ENCODE measurements around the gene MYH13.
A peak's percentile ranks its signal among the peaks of the same experiment; 100 is the strongest.
"Not testable (repeated sequence)": the region's sequence is repeated elsewhere in the genome, so short reads cannot be mapped to it uniquely, and the experiment has no call there.

MYH13 gene

GRCh38 chr17:10297691-10298090 is 75.1 kb downstream of the MYH13 start:
- no peak for DNase-seq (ENCODE audit: low read depth, low spot score)
- TF ChIP-seq CTCF (IDR thresholded peaks at IDR 0.05; ENCODE audit: low read depth, low read length), result no peak
- H3K4me3 ChIP-seq (ENCODE audit: low read depth, low read length), result no peak overlapping the region
- in situ Hi-C loops (cut with HindIII; ENCODE audit: low sequenced_read_pairs), result no loop called here

- no peak overlapping the region for H3K4me3 ChIP-seq (ENCODE audit: low read depth, low read length)
- peak; percentile 44 for TF ChIP-seq CTCF (IDR thresholded peaks at IDR 0.05; ENCODE audit: low read depth, low read length)
- DNase-seq (ENCODE audit: low read depth, low spot score), result peak; percentile 8
- in situ Hi-C loops (cut with HindIII; ENCODE audit: low sequenced_read_pairs), result no loop called here
These were observed 77.0 kb downstream of the MYH13 start for GRCh38 chr17:10295728-10296343.

- no peak overlapping the region for H3K4me3 ChIP-seq (ENCODE audit: low read depth, low read length)
- DNase-seq (ENCODE audit: low read depth, low spot score), result no peak
- in situ Hi-C loops (cut with HindIII; ENCODE audit: low sequenced_read_pairs), result no loop called here
- no peak for TF ChIP-seq CTCF (IDR thresholded peaks at IDR 0.05; ENCODE audit: low read depth, low read length)
These were observed 78.6 kb downstream of the MYH13 start for GRCh38 chr17:10294180-10294579.

- no peak overlapping the region for H3K4me3 ChIP-seq (ENCODE audit: low read depth, low read length)
- peak; percentile 0 for DNase-seq (ENCODE audit: low read depth, low spot score)
- no peak for TF ChIP-seq CTCF (IDR thresholded peaks at IDR 0.05; ENCODE audit: low read depth, low read length)
- in situ Hi-C loops (cut with HindIII; ENCODE audit: low sequenced_read_pairs), result no loop called here
These were observed 80.5 kb downstream of the MYH13 start for GRCh38 chr17:10292057-10292937.

- not testable (repeated sequence) for DNase-seq (ENCODE audit: low read depth, low spot score)
These were observed 81.2 kb downstream of the MYH13 start for GRCh38 chr17:10291576-10291975.

GRCh38 chr17:10290041-10290440 is 82.8 kb downstream of the MYH13 start:
- in situ Hi-C loops (cut with HindIII; ENCODE audit: low sequenced_read_pairs), result no loop called here
- DNase-seq (ENCODE audit: low read depth, low spot score), result no peak
- no peak for TF ChIP-seq CTCF (IDR thresholded peaks at IDR 0.05; ENCODE audit: low read depth, low read length)
- H3K4me3 ChIP-seq (ENCODE audit: low read depth, low read length), result no peak overlapping the region

More at GRCh38 chr17:10291576-10291975, 81.2 kb downstream of the MYH13 start:
- H3K4me3 ChIP-seq (ENCODE audit: low read depth, low read length); in situ Hi-C loops (cut with HindIII; ENCODE audit: low sequenced_read_pairs): not testable (repeated sequence)

GRCh38 chr17:10286324-10286723 is 86.5 kb downstream of the MYH13 start:
- TF ChIP-seq CTCF (IDR thresholded peaks at IDR 0.05; ENCODE audit: low read depth, low read length), result no peak
- H3K4me3 ChIP-seq (ENCODE audit: low read depth, low read length), result no peak overlapping the region
- in situ Hi-C loops (cut with HindIII; ENCODE audit: low sequenced_read_pairs), result no loop called here
- no peak for DNase-seq (ENCODE audit: low read depth, low spot score)

Measured in astrocyte of the spinal cord (primary cell).